ENCODE results near the gene TENM4.

The TENM4 gene

DNA sequence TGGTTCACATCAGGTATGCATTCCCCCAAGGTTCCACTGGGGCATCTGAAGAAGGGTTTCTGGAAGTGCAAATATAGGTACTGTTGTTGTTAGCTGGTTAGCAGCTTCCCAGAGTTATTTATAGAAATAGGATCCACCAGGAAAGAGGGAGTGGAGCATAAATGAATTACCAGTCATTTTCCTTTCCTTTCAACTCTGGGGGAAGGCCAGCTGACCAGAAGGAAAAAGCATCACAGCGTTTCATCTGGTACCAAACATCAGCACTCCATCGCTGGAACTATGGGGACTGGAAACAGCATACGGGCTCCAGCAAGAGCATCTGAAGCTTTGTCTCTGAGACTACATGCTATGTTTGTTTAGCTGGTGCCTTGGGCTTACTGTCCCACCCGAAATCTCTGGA lies 487.9 kb downstream of the TENM4 start:
- DNase-seq = no peak

DNA sequence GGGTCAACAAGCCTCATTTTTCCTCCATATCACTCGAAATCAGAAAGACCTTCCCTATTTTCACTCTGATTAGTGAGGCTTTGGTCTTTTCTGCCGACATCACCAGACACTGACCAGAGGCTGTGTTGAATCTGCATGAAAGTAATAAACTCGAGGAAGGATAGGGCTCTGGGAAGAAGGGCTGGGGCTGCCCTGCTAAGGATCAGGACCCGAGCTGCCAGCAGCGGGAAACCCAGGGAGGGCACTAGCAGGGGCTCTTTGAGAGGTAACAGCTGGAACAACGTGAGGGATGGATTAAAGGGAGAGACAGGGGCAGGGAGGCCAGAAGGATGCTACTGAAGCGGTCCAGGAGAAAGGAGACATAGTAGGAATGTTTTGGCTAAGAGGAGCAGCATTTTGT lies 488.7 kb downstream of the TENM4 start:
- no peak for DNase-seq

DNA sequence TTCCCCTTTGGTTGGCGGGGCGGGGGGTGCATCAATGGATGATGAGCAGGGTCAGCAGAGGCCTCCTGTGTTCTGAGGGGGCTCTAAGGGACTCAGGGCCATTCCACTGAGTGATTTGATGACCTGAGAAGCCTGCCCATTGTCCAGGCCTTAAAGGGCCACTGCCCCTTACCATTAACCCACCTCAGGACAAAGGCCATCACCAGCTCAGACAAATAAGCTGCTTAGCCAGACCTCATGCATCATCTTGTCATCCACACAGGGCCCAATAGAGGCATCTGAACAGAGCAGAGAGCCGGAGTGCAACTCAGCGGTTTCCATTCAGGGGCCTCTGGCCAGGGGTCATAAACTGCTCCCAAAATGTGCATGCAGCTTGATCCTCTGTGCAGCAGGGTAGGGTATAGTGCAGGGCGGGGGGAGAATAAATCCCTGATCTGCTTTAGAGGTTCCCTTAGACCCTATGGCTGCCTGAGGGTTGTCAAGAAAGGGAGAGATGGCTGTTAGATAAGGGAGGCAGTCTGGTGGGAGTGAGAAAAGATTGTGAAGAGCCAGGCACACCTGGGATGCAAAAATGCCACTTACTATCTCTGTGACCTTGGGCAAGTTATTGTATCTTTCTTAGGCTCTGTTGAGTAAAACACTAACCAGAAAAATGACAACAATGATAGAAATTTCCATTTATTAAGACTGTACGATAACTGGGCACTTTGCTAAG lies 490.7 kb downstream of the TENM4 start:
- no peak for DNase-seq

DNA sequence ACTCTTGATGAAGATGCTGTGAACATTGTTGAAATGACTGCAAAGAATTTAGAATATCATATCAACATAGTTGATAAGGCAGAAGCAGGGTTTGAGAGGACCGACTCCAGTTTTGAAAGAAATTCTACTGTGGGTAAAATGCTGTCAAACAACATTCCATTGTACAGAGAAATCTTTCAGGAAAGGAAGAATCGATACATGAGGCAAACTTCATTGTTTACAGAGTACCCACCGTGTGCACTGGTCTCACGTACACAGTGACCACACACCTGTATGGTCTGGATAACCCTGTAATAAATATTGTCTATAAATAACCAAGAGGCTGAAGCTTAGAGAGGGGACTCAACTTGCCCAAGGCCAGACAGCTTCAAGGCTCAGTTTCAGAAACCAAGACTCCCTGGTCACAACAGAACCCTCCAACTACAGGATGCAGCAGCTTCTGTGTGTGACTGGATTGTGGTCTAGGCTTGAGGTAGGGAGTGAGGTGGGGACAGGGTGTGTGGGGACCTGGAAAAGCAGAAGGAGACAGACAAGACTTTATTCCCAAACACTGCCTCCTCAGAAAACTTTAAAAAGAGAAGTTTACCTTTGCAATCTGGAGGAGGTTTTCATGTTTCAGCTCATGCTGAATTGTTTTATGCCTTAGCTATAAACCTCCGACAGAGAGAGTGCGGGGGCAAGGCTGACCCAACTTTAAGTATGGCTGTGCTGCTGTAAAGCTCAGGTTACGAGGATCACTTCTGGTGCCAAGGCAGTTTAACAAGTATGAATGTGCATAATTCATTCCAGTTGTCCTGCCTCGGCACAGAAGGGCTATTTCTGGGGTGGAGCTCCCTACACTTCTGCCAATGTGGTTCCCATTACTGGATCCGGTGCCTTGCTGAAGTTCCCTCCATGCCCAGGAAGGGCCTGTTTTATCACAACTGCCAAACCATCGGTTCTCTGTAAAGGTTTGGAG lies 493.6 kb downstream of the TENM4 start:
- no peak for DNase-seq

DNA sequence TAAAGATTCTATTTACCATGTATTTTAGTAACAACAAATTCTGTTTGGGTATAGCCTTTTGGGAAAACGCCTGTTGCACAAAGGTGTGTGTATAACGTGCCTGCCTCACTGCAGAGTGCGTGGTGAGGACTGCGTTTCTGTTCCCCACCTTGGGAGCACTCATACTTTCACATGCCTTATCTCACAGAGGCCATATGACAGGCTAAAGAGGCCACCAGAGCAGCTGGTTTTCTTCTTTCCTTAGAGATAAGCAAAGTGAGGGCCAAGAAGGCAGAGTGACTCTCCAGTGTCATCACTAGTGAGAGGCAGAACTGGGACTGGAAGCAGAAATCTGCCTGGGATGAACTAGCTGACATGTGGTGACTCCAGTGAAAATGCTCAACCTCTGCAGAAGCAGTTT lies 497.0 kb downstream of the TENM4 start:
- DNase-seq = no peak

DNA sequence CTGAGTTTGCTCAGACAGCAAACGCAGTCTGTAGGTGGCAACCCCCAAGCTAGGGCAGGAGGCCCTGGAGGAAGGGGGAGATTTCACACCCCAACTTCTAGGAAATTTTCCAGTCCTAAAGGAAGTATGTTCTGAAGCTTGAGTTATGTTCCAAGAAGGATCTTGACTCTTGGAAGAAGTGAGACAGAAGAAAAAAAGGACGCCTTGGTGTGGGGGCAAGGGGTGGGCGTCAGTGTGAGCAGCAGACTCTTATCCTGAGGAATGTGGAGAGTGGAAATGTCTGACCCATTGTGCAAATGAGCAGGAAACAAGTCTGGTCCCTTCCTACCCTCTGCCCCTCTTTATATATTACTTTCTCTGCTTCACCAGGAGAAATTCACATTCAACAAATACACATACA lies 497.7 kb downstream of the TENM4 start:
- DNase-seq = no peak

DNA sequence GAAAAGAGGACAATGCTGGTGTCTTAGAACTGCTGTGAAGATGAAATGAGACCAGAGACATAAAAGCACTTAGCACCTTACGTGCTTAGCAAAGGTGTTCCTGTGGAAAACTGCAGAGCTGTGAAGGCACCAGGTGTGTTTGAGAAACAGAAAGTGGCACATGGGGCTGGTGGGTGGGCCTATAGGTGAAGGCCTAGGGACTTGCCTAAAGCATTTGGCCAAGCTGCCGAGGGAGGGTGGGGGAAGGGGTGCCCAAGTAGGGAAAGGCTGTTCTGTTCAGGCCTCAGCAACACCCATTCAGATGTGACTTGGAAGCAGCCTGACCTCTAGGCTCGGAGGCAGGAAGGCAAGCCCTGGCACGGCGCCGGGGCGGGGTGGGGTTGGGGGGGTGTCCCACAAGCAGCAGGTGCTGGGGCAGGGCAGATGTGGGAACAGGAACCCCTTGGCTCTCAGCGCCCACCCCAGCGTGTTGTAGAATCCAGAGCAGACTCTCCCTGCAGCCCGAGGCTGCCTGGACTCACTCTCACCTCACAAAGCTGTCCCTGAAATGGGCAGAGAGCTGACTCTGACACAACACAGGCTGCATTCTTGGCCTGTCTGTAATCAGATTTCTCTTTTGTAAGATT lies 499.5 kb downstream of the TENM4 start:
- no peak for DNase-seq

DNA sequence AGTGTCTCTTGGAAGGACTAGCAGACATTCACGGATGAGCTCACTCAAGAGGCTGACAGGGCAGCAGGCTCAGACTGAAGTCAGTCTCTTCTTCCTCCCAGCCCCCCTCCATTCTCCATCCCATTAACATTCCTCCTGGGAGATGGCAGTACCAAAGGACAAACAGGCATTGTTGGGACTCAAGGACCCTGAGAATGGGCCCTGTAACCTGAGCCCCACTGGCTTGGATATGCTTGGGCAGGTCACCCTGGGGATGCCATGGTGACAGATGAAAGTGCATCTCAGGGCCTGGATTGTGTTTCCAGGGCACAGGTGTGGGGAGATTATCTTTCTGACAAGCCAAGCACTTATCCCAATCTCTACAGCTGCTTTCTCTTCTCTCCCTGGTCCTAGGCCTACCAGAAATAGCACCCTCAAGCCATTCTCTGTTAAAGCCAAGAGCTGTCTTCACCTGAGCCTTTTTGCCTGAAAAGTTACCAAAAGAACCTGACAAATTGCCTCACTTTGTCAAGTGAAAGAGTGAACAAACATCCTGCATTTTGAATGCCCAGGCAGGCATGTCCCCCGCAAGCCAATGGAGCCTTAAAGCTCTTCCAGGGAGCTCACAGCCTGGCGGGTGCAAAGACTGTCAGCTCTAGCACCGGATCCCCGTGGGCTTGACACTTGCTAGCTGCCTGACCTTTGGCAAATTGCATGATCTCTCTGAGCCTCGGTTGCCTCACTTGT lies 500.2 kb downstream of the TENM4 start:
- DNase-seq = no peak

DNA sequence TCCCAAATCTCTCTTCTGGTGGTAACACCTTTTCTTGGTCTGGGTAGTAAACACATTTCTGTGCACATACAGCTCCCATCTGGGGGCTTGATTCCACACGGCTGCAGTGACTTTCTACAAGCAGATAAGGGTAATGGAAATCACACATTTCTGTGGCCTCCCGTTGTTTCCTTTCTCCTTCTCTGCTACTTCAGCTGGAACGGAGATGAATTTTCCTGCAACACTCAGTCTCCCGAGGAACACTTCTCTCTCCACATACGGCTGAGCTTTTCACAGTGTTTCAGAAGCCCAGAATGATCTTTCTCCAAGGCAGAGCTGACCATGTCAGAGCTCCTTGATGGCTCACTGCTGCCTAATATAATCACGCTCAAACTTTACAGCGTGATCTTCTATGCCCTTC lies 501.9 kb downstream of the TENM4 start:
- DNase-seq = no peak

DNA sequence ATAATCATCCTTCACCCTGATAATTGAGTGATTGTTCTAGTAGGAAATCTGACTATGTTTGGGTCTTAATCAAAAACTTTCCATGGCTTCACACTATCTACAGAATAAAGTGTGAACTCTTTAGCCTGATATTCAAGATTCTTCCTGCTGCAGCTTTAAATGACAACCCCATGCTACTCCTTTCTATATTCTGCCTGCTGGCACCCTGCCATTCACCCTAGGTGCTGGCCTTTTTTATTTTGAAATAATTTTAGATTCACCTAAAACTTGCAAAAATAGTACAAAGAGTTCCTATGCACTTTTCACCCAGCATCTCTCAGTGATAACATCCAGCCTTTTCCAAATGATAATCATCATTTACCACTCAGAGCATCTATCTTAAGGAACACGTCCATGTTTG lies 502.8 kb downstream of the TENM4 start:
- DNase-seq = no peak

DNA sequence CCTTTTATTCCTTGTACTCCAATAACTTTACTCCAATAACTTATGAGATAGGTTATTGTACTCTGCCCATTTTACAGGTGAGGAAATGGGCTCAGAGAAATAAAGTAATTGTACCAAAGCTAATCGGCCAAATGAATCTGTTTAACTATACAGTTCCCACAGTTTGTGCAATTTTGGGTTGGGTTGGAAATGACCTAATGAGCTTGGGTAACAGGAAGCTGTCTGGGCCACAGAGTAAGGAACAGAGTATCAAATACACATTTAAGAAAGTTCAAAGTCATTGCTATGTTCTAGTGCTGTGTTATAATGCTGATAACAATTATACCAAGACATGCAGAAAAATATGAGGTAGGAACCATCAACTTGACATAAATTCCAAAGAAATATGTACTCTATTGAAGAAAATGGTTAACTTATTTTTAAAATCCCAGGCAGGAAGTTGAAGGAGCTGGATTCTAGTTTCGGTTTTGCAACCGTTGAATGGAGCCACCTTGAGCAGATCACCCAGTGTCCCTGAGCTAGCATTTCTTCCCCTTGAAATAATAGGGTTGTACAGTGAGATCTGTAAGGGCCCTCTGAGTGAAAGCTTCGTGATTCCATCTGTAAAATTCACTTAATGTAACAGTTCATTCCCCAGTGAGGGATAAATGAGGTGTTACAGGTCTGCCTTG lies 505.3 kb downstream of the TENM4 start:
- no peak for DNase-seq

DNA sequence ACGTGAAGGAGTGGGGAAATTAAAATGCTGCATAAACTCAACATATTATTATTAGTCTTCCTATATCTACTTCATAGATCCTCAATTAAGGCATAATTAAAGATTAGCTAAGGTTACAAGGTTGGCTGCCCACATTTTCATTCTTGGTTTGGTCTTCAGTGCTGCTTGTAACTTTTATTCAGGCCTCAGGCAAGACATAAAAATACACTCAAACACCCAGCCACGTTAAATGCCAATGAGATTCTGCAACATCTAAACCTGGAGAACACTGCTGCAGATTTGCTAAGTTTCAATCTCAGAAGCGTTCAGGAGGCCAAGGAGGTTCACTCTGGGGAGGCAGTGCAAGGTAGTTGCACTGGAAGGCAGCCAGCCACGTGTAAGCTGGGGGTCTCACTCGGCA lies 507.5 kb downstream of the TENM4 start:
- no peak for DNase-seq

DNA sequence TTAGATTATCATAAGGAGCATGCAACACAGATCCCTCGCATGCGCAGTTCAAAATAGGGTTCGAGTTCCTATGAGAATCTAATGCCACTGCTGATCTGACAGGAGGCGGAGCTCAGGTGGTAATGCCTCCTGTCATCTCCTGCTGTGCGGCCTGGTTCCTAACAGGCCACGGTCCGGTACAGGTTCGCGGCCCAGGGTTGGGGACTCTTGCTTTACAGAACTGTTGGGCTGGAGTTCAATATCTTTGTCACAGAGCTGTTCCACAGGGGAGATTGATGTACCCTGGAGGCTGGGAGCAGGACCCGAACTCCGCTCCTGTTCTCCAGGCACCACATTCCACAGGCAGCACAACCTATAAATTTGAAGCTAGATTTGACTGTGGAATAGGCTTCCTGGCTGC lies 508.1 kb downstream of the TENM4 start:
- DNase-seq = no peak

DNA sequence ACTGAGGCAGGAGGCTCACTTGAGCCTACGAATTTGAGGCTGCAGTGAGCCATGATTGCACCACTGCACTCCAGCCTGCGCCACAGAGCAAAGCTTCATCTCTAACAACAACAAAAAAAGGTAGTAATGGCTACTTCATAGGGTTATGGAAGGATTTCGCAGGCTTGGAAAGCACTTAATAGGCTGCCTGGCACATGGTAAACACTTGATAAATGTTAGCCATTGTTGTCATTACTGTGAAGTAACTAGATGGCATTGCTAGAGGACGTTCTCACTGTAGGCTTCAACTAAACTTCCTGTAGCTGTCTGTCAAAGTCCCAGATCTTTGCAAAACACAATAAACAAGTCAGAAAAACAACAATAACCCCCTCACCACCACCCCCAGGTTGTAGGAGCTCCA lies 508.9 kb downstream of the TENM4 start:
- DNase-seq = no peak

DNA sequence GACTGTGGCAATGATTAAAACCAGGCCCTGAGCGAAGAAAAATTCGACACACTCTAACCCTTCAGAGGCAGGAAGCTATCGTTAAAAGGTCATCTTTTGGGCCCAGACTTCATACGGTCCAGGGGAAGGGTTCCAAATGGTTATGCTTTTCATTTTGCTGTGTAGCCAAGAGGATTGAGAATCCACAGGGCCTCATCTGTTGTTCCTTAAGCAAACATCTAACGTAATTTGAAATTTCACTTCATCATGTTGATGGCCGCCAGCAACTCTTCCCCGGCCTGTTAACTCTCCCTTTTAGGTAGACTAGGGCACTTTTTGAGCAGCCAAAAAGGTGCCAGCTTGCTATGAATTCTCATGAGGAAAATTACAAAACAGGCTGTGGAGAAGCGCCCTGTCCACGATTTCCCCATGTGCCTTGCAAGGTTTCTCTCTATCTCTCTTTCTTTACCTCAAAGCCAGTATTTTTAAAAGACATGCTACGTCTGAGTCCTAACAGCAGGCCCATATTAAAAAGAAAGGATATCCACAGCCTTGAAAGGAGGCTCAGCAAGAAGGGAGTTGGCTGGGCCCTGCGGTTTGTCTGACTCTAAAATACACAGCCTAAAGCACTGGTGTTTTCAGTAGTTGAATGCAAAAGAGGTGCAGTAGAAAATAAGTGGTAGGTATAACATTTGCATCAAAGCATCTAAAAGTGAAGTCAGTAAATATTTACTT lies 509.9 kb downstream of the TENM4 start:
- DNase-seq = no peak

DNA sequence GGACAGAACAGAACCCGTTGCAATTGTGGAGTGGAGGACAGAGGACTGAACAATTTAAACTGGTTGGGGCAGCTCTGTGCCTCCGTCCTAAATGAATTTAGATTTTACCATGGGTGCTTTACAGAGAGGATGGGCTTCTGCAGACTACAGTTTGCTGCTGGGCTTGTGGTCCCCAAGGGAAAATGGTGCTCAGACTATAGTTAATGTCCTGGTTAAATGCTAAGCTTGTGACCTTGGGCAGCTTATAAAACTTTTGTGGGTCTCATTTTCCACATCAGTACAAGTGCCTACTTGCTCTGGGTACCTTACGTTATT lies 511.0 kb downstream of the TENM4 start:
- DNase-seq = no peak

DNA sequence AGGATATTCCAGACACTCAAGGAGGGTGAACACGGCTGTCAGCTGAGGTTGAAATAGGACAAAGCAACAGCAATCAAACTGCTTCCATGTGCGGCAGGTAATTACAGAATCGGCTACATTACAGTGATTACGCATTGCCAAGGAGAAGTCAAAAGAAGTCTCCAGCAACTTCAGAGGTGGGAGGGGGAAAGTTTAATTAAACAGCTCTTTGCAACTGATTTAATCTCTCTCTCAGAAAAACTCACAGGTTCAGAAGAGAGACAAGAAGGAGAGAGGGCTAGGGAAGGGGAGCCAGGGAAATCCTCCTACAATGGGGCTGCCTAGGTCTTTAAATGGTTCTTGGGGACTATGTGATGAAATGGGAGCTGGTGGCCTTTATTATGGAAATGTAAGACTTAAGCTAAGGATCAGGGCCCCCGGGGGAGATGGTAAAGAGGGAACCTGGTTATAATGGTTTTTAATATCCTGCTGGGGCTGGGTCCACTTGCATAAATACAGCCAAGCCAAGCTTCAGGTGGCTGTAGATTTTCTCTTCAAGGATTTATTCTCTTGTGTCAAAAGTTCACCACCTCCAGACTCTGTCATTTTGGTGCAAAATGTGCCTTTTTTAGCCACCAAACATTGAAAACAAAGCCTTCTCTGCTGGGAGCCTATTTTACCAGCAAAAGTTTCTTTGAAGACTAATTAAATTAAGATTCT lies 511.5 kb downstream of the TENM4 start:
- no peak for DNase-seq

DNA sequence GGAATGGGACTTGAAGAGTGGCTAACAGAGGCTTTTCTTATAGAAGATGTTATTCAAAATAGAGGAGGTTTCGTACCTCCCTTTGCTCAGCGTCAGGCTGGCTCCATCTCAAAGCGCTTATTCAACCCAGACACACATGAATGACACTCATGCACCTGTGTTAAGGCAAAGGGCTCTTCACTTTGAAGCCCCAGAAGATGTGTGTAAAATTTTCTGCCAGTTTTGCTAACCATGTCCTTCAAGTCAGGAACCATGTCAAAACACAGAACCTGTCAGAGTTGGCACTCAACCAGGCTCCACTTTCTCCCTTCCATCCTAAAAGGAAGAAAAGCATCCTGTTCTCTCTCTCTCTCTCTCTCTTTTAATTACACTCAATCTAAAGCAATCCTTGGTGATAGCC lies 513.3 kb downstream of the TENM4 start:
- DNase-seq = no peak

DNA sequence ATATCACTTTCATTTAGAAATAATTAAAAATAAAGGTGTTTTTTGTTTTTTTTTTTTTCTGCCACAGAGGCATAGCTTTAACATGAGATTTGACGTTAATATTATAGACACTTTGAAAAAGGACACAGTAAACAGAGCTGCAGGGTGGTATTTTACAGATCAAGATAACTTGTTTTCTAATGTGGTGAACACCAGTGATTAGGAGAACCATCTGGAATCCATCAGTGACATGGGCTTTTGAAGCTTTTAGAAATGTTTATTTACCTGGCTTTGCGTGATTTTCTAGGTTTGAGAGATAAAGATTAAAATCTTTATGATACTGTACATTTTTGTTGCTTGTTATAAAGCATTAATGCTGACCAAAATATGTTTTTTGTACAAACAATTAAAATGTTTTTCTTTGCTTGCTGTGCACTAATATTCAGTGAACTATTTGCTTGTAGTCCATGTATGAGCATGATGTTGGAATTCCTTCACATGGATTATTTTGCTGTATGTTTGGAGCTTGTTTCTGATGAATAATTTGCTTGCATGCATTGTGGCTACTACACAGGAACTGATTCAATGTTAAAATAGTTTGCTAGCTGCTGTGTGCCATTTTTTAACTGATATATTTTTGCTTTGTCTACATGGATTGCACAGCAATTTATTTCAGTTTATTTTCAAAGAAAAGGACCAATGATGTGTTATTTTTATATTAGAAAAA lies 514.0 kb downstream of the TENM4 start:
- DNase-seq = no peak

DNA sequence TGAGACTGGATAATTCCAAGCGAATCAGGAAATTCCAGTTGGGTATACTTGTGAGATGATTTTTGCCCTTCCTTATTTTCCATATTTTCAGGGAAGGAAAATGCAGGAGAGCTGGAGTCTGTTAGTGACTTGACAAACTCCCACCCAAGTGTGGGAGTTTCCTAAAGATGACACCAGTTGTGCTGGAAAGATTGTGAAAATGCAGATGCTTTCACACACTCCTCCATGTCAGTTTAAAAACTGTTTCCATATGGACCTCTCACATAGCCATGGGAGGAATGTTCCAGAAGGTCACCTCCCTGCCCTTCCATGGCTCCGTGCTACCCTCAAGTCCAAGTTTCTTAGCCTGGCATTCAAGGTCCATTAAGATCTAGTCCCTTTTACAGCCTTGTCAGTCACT lies 515.4 kb downstream of the TENM4 start:
- DNase-seq = no peak

Data from activated CD4-positive, CD25-positive, alpha-beta regulatory T cell treated with anti-CD3 and anti-CD28 coated beads, Interleukin-2, amount 50 U/mL, for 72 hours (primary cell).